GM21786 (cell line): ENCODE measurements around the gene TNFRSF4.

Experiments used
- ATAC-seq: cut with Tn5 transposase; IDR thresholded peaks from one replicate; pipeline ENCODE4 v1.9.1; 2021; ENCODE audit not compliant: unreplicated experiment

TNFRSF4 gene

DNA sequence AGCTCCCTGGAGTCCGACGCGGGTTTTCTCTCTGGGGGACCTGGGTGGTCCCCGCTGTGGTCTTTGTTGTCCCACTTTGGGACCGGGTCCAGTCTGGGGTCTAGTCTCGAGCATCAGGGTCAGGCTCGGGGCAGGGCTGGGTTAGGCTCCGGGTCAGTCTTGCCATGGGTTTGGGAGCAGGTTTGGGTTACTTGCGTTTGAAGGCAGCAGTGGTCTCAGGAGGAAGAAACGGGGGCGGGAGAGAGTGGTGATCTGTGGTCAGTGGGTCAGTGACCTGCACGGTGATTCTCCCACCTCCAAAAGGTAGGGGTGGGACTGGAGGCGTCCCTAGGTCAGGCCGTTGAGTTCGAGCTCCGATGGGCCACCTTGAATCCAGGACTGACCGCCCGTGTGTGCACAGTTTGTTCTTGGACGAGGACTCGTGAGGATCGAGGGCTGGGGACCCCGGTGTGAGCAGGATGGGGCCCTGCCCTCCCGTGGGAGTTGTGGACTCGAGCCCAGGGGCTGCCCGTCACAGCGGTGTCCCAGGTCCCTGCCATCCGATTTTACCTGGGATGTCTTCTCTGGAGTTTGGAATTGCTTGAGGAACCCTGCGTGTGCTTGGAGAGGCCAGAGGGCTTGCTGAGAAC, 20.3 kb upstream of the TNFRSF4 start:
- no peak for ATAC-seq

DNA sequence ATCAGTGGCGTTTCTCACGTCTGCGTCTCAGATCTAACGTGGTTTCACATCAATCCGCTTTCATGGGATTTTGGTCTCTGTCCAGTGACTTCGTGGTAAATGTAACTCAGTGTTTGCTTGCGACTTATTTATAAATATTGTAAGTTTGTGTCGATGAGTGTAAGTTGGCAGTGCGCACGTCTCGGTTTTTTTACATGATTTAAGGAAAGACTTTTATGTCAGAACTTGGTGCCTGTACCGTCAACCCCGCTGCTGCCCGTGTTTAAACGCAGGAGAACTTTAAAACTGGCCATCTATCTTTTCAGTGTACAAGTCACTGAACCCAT, 19.6 kb upstream of the TNFRSF4 start:
- ATAC-seq, result no peak

DNA sequence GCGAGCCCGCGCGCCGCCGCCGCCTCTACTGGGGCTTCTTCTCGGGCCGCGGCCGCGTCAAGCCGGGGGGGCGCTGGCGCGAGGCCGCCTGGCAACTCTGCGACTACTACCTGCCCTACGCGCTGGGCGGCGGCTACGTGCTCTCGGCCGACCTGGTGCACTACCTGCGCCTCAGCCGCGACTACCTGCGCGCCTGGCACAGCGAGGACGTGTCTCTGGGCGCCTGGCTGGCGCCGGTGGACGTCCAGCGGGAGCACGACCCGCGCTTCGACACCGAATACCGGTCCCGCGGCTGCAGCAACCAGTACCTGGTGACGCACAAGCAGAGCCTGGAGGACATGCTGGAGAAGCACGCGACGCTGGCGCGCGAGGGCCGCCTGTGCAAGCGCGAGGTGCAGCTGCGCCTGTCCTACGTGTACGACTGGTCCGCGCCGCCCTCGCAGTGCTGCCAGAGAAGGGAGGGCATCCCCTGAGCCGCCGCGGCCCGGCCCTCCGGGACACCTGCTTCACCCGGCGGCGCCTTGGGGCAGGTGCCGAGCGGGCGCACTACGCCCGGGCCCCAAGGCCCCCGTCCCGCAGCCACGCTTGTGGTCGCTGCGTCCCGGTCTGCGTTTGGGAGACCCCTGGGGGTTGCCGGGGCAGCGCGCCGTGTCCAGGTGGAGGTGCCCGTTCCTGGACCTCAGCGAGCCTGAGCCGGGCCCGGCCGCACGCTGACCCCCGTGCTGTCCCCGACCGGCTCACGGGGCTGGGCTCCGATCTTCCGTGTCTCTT, 19.0 kb upstream of the TNFRSF4 start:
- ATAC-seq, result no peak

DNA sequence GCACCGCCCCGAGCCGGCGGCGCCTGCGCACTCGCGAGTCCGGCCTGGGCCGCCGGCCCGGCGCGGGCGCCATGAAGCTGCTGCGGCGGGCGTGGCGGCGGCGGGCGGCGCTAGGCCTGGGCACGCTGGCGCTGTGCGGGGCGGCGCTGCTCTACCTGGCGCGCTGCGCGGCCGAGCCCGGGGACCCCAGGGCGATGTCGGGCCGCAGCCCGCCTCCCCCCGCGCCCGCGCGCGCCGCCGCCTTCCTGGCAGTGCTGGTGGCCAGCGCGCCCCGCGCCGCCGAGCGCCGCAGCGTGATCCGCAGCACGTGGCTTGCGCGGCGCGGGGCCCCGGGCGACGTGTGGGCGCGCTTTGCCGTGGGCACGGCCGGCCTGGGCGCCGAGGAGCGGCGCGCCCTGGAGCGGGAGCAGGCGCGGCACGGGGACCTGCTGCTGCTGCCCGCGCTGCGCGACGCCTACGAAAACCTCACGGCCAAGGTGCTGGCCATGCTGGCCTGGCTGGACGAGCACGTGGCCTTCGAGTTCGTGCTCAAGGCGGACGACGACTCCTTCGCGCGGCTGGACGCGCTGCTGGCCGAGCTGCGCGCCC, 18.3 kb upstream of the TNFRSF4 start, which contains the start of gene B3GALT6:
Gene B3GALT6 (plus strand): TSS at position 30 of the 588 bp plus-strand sequence. CDS start 42 bp downstream, at position 72.
- ATAC-seq, result no peak

DNA sequence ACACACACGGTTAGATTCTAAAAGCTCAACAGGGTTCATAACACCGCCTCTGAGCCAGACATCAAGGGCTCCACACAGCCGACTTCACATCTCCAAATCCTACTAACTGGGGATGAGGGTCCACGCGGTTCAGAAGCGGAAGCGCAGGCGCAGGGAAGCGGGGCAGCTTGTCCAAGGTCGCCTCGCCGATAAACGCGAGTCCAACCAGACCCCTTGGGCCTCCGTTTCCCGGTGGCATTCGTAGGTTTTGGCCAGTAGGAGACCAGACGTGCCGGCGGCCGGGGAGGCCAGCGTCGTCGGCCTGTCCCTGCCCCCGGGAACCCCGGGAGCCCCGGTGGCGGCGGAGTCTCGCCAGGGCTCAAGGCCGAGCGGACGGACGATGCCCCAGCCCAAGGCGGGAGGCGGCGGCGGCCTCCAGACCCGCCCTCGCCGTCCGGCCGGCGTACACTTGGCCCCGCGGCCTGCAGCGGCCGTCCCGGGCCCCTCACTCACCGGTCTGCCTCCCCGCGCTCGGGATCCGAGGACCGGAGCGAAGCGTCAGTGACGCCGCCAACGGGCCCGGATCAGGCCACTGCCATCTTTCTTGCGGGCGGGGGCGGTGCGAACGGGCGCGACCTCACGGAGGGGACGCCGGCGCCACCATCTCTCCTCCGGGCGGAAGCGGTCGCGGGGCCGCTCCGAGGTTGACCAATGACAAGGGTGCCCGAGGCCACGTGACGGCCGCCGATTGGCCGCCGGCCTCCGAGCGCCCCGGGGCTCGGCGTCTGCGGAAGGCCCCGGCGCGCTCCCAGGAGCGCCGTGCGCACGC, 17.7 kb upstream of the TNFRSF4 start, which contains the start of gene SDF4:
Gene SDF4 (minus strand): TSS at position 602 of the 808 bp plus-strand sequence. CDS start 3,229 bp downstream, outside the sequence.
- ATAC-seq, result peak; percentile 97

- ATAC-seq, result no peak
Observed at GRCh38 chr1:1230656-1231399, 16.9 kb upstream of the TNFRSF4 start.

DNA sequence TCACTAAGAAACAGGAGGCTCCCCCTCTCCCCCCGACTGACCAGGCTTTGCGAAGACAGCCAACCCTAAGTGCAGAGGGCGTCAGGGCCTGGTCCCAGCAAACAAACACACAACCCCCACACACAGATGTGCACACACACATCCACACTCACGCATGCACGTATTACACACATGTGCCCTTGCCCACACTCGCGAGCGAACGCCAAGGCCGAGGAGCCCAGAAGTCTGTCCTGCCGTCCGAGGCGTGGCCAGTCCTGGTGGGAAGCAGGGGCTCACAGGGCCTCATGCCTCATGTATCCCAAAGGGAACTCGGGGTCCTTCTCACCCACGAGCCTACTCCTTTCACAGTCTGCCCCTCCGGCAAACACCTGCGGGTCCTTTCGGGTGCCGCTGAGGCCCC, 15.8 kb upstream of the TNFRSF4 start:
- ATAC-seq, result no peak

- no peak for ATAC-seq
Observed at GRCh38 chr1:1228596-1229321, 14.8 kb upstream of the TNFRSF4 start.

- no peak for ATAC-seq
Observed at GRCh38 chr1:1228187-1228586, 14.2 kb upstream of the TNFRSF4 start.

DNA sequence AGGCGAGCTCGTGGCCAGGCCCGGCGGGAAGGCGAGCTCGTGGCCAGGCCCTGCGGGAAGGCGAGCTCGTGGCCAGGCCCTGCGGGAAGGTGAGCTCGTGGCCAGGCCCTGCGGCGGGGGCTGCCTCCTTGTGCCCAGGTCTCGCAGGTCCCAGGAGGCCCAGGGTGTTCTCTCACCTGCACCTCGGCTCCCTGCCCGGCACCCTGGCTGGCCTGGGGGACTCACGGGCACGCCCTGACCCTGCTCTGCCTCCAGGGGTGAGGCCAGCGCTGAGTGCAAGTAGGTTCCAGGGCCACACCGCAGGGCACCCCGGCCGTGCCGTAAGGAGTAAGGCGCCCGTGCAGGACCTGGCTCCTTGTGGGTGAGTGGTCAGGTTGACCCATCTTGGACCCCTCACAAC, 13.4 kb upstream of the TNFRSF4 start:
- no peak for ATAC-seq

GRCh38 chr1:1226566-1227362, 12.8 kb upstream of the TNFRSF4 start:
- no peak for ATAC-seq

DNA sequence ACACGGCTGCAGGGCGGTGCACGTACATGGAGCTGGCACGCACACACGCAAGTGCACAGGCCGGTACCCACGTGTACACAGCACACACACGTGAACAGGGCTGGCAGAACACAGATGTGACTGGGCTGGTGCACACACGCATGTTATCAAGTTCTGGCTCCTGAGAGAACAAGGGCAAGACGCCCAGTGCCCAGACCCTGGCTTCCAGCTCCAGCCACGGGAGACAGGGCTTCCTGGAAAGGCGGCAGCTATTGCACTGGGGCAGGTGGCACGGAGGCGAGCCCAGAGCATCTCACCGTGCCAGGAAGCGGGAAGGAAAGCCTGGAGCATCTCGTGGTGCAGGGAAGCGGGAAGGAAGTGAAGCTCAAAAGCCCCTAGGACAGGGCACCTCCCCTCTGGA, 12.0 kb upstream of the TNFRSF4 start:
- no peak for ATAC-seq

GRCh38 chr1:1225238-1225845, 11.4 kb upstream of the TNFRSF4 start:
- no peak for ATAC-seq

DNA sequence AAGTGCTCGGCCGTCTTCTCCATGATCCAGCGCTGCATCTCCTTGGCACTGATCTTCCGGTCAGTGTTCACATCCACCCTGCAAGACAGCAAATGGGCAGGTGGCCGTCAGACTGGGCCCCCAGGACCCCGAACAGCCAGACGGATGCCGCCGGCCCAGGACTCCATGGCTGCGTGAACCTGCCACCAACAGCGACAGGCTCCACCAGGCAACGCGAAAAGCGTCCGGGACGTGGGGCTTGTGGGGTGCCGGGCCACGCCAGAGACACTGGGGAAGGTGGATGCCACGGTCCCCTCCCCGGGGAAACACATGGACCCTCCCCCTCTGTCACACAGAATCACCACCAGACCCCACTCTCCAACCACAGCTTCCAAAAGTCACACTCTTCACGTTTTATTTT, 9.9 kb upstream of the TNFRSF4 start:
- ATAC-seq, result no peak

DNA sequence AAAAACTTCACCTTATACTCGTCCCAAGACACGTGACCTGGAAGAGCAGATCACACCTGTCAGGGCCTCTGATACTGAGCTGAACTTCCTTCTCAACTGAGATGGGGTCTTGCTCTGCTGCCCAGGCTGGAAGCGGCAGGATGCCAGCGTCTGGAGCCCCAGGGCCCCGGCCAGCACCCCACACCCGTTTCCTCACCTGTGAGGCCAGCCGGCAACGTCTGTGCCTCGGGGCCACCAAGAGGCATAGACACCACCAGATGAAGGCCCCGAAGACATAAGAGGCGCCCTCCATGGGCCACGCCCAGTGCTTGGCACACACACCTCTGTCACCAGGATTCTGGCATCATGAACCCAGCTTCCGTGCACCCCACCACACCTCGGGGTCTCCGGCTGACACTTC, 9.4 kb upstream of the TNFRSF4 start:
- no peak for ATAC-seq

DNA sequence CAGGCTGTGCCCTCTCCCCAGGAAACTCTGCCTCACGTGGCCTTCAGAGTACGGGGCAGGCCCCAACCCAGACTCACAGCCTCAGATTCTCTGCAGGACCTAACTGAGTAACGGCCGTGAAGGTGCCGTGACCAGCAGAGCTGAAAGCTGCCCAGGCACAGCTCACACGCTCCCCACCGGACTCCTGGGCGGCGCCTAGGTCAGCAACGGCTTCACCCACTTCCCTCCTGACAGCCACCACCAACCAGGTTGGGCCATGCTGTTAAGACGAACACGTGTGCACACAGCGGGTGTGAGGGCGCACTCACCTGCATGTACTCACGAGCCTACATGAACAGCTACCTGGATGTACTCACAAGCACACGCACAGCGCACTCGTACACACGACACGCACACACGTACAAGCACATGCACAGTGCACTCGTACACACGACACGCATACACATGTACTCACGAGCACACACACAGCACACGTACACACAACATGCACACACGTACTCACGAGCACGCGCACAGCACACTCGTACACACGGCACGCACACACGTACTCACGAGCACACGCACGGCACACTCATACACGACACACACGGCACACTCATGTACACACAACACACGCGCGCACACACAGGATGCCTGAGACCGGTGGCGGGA, 8.7 kb upstream of the TNFRSF4 start:
- no peak for ATAC-seq

DNA sequence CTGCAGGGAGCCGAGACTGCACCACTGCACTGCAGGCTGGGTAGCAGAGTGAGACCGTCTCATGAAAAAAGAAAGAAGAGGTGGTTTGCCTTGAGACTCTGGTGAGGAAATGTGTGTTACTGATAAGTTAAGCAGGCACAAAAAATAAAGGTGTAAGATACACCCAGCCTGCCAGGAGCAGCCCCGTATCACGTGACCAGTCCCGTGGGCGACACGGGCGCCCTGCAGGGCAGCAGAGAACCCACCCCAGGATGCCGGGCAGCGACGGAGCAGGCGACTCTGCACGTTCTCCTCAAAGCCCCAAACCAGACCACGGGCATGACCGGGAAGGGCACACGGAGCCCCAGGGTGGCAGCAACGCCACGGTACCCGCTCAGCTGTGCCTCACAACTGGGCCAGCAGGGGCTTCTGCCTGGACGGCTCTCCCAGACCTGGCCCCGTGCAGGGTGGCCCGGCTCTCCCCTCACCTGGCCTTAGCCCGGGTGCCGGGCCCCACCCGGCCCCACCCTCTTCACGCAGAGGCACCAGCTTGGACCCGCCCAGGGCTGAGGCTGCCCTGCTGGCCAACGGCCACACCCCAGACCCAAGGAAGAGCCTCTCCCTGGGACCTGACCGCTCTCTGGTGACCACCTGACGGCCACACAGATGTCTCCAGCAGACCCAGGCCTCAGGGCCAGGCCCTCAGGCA, 8.1 kb upstream of the TNFRSF4 start:
- no peak for ATAC-seq

GRCh38 chr1:1220197-1220596, 6.2 kb upstream of the TNFRSF4 start:
- ATAC-seq, result no peak
